ENCODE data around the gene CRABP2. TPM values are rescaled to one million over a fixed set of nuclear protein-coding genes. Genes with fewer than 3 reads are reported as not detected.

CRABP2 gene
- total and polyA plus RNA-seq, 2 of the 13 experiments (the other 11 are each of a cell fraction or from before 2014, with no cell fraction given): 0.40 to 0.60 TPM

DNA sequence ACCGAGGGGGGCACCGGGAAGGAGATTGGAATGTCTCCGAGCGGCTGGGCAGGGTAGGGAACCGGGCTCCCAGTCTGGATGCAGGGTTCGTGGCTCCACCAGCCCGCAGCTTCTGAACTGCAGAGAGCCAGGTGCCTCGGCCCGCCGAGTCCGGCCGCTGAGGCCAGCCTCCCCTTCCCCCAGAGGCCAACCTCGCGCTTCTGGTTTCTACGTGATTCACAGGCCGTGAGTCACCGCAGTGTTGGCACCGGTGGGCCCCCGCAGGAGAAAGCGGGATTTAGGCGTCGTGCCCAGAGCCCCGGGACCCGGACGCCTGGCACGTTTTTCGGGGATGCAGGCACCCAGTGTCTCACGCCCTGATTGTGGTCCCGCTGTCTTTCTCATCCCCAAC is 458 bp downstream of the CRABP2 start (continued):
- TF ChIP-seq KMT2B (CRISPR knock-in tag; IDR thresholded peaks at IDR 0.05) (no peak), ZNF530 (CRISPR knock-in tag; IDR thresholded peaks at IDR 0.05; ENCODE audit: low read depth) (no peak), HNRNPL (IDR thresholded peaks at IDR 0.05; ENCODE audit: low read depth, low read length) (peak; percentile 81; the same call in 1 of the 2 replicates), RORA (CRISPR knock-in tag; IDR thresholded peaks at IDR 0.05) (no peak), ZNF230 (CRISPR knock-in tag; IDR thresholded peaks at IDR 0.05) (no peak), NAIF1 (CRISPR knock-in tag; IDR thresholded peaks at IDR 0.05; ENCODE audit: borderline replicate concordance) (no peak), FOSL2 (CRISPR knock-in tag; IDR thresholded peaks at IDR 0.05) (peak; percentile 75), KDM2A (CRISPR knock-in tag; IDR thresholded peaks at IDR 0.05; ENCODE audit: borderline replicate concordance, low read depth) (no peak)

DNA sequence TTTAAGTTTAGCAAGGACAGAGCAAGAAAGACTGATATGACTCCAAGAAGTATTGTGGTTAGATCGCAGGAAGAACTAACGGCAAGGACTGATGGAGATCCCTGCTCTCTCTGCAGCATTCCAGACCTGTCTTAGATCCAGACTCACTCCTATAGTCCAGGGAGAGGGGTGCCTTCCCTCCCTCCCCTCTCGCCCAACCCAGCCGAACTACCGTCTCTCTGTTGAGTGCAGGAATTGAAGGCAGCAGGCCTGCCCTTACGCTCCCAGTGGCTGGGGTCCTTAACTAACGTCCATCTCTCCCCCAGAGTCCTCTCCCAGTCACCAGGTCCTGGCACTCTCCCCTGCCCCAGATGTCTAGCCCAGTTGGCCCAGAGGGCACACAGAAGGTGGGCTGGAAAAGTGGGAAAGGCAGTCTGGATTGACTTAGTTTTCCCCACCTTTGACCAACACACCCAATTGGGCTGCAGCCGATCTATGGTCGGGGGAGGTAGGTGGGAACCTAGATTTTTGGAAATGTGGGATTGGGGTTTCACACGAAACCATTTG is 1.1 kb downstream of the CRABP2 start:
- peaks cover 25% of the 10 kb centered on the region for H3K4me1 ChIP-seq (ENCODE audit: insufficient read depth, low read length)
- no peaks in the 10 kb centered on the region for H4K20me1 ChIP-seq (ENCODE audit: insufficient read depth, low read length)
- ATAC-seq: no peak
- intact Hi-C loops (cut with micrococcal nuclease; ENCODE audit: unreplicated experiment) (no loop called here), in situ Hi-C loops (cut with HindIII; ENCODE audit: extremely low pct_ligation_motif_present, low pct_unique_long_range_greater_than_20kb) (no loop called here)
- no peaks in the 10 kb centered on the region for H3K36me3 ChIP-seq (replicated peaks in 1 of 2; ENCODE audit: control insufficient read depth in 1 of 2, insufficient read depth in 2 of 2, low read length in 2 of 2)
- H2AFZ ChIP-seq (ENCODE audit: low read length): no peak overlapping the region
- H3K79me2 ChIP-seq (ENCODE audit: insufficient read depth, low read length): no peaks in the 10 kb centered on the region
- H3K27ac ChIP-seq (ENCODE audit: extremely low read length, insufficient read depth, low read length): no peak overlapping the region
- TF ChIP-seq NFKB2 (CRISPR knock-in tag; IDR thresholded peaks at IDR 0.05; ENCODE audit: borderline replicate concordance) (no peak), XBP1 (CRISPR knock-in tag; IDR thresholded peaks at IDR 0.05) (no peak), RFXAP (CRISPR knock-in tag; IDR thresholded peaks at IDR 0.05; ENCODE audit: borderline replicate concordance) (no peak), ZSCAN30 (CRISPR knock-in tag; IDR thresholded peaks at IDR 0.05) (no peak), CBFB (CRISPR knock-in tag; IDR thresholded peaks at IDR 0.05) (no peak), ZBTB33 (CRISPR knock-in tag; IDR thresholded peaks at IDR 0.05) (no peak), ZNF776 (CRISPR knock-in tag; IDR thresholded peaks at IDR 0.05) (no peak)
- H3K27me3 ChIP-seq (ENCODE audit: control insufficient read depth in 1 of 2, insufficient read depth in 2 of 2, low read length in 2 of 2): peaks cover 8 to 70% of the 10 kb centered on the region in 2 experiments
- H3K4me2 ChIP-seq (ENCODE audit: low read depth, low read length): no peak overlapping the region
- no TSS peak for BruUV-seq (replicated peaks)
- CTCF ChIA-PET (ENCODE audit: low intra/inter-chr PET ratio, low total read pairs): interaction anchor here (3.0 kb wide), 1 partner anchor 15 kb away, joined by 30 read pairs; no protein-coding TSS in a partner anchor
- peak overlapping the region in 1 of 3 experiments; percentile 66; a peak in 1 of 6 replicates for H3K4me3 ChIP-seq (replicated peaks in 1 of 3; ENCODE audit: insufficient read depth in 1 of 3, low read depth in 2 of 3, low read length in 3 of 3)
- no peak overlapping the region for H3K9ac ChIP-seq (ENCODE audit: insufficient read depth, low read depth, low read length)
- no peaks in the 10 kb centered on the region for H3K9me3 ChIP-seq (ENCODE audit: low read length)
- POLR2A ChIA-PET: interaction anchor here (1.4 kb wide), 1 partner anchor 24 kb away, joined by 3 read pairs; the partner anchor contains the start of genes ISG20L2 and METTL25B
- no peak for FAIRE-seq
- no peak for DNase-seq (ENCODE audit: low spot score)
- 35% methylated on average over 10 of the region's 10 CpGs for WGBS (ENCODE audit: low lambda C conversion rate)
